Measurements from ENCODE around the gene CLNK.

CLNK gene

GRCh38 chr4:10684631-10685030 is at the start of gene CLNK:
Gene CLNK, minus strand, starts transcription at chr4:10684768. Its CDS starts 16,899 bp downstream, at chr4:10667869.
- H3K27me3 ChIP-seq (ENCODE audit: control insufficient read depth, insufficient read depth, low read length): no peaks in the 10 kb centered on the region
- H3K36me3 ChIP-seq (ENCODE audit: control insufficient read depth, insufficient read depth, low read length): no peaks in the 10 kb centered on the region
- DNase-seq (ENCODE audit: low read depth, low spot score): no peak
- no peak within 1 kb of the TSS for H3K27ac ChIP-seq (ENCODE audit: low read length)
- H3K4me3 ChIP-seq (ENCODE audit: low read length): no peak within 1 kb of the TSS
- no peaks in the 10 kb centered on the region for H3K4me1 ChIP-seq (ENCODE audit: control insufficient read depth, insufficient read depth, low read length)
- no peaks in the 10 kb centered on the region; the same call in 1 of the 2 replicates for H3K9me3 ChIP-seq (ENCODE audit: control insufficient read depth, insufficient read depth, low read length)
- no CpG with 5 or more reads among the region's 8 CpGs for WGBS (ENCODE audit: insufficient coverage, insufficient read length)

GRCh38 chr4:10733481-10734062 is 49.0 kb upstream of the CLNK start:
- no CpG with 5 or more reads among the region's 1 CpG for WGBS (ENCODE audit: insufficient coverage, insufficient read length)

GRCh38 chr4:10732914-10733415 is 48.4 kb upstream of the CLNK start:
- no CpG with 5 or more reads among the region's 5 CpGs for WGBS (ENCODE audit: insufficient coverage, insufficient read length)
- Histone ChIP-seq H3K27me3 (ENCODE audit: control insufficient read depth, insufficient read depth, low read length) (no peaks in the 10 kb centered on the region), H3K27ac (ENCODE audit: low read length) (no peak overlapping the region), H3K4me3 (ENCODE audit: low read length) (no peak overlapping the region), H3K9me3 (ENCODE audit: control insufficient read depth, insufficient read depth, low read length) (no peaks in the 10 kb centered on the region), H3K36me3 (ENCODE audit: control insufficient read depth, insufficient read depth, low read length) (no peaks in the 10 kb centered on the region), H3K4me1 (ENCODE audit: control insufficient read depth, insufficient read depth, low read length) (no peaks in the 10 kb centered on the region; the same call in 1 of the 2 replicates)
- no peak for DNase-seq (ENCODE audit: low read depth, low spot score)

More at GRCh38 chr4:10733481-10734062, 49.0 kb upstream of the CLNK start:
- Histone ChIP-seq H3K9me3 (ENCODE audit: control insufficient read depth, insufficient read depth, low read length) (no peaks in the 10 kb centered on the region), H3K27me3 (ENCODE audit: control insufficient read depth, insufficient read depth, low read length) (no peaks in the 10 kb centered on the region), H3K27ac (ENCODE audit: low read length) (no peak overlapping the region), H3K4me1 (ENCODE audit: control insufficient read depth, insufficient read depth, low read length) (no peaks in the 10 kb centered on the region; the same call in 1 of the 2 replicates), H3K36me3 (ENCODE audit: control insufficient read depth, insufficient read depth, low read length) (no peaks in the 10 kb centered on the region), H3K4me3 (ENCODE audit: low read length) (no peak overlapping the region)
- DNase-seq (ENCODE audit: low read depth, low spot score): no peak

GRCh38 chr4:10732235-10732913 is 47.8 kb upstream of the CLNK start:
- H3K9me3 ChIP-seq (ENCODE audit: control insufficient read depth, insufficient read depth, low read length): no peaks in the 10 kb centered on the region
- no peaks in the 10 kb centered on the region for H3K36me3 ChIP-seq (ENCODE audit: control insufficient read depth, insufficient read depth, low read length)
- H3K27me3 ChIP-seq (ENCODE audit: control insufficient read depth, insufficient read depth, low read length): no peaks in the 10 kb centered on the region
- H3K4me3 ChIP-seq (ENCODE audit: low read length): no peak overlapping the region
- H3K4me1 ChIP-seq (ENCODE audit: control insufficient read depth, insufficient read depth, low read length): no peaks in the 10 kb centered on the region; the same call in 1 of the 2 replicates
- no CpG with 5 or more reads among the region's 3 CpGs for WGBS (ENCODE audit: insufficient coverage, insufficient read length)
- DNase-seq (ENCODE audit: low read depth, low spot score): no peak
- no peak overlapping the region for H3K27ac ChIP-seq (ENCODE audit: low read length)

GRCh38 chr4:10731690-10732089 is 47.1 kb upstream of the CLNK start:
- Histone ChIP-seq H3K36me3 (ENCODE audit: control insufficient read depth, insufficient read depth, low read length) (no peaks in the 10 kb centered on the region), H3K27ac (ENCODE audit: low read length) (no peak overlapping the region), H3K27me3 (ENCODE audit: control insufficient read depth, insufficient read depth, low read length) (no peaks in the 10 kb centered on the region), H3K4me1 (ENCODE audit: control insufficient read depth, insufficient read depth, low read length) (no peaks in the 10 kb centered on the region; the same call in 1 of the 2 replicates), H3K4me3 (ENCODE audit: low read length) (no peak overlapping the region), H3K9me3 (ENCODE audit: control insufficient read depth, insufficient read depth, low read length) (no peaks in the 10 kb centered on the region)
- DNase-seq (ENCODE audit: low read depth, low spot score): no peak
- no CpG with 5 or more reads among the region's 3 CpGs for WGBS (ENCODE audit: insufficient coverage, insufficient read length)

- whole genome bisulfite sequencing (ENCODE audit: insufficient coverage, insufficient read length): no CpG with 5 or more reads among the region's 4 CpGs
- no peaks in the 10 kb centered on the region for H3K9me3 ChIP-seq (ENCODE audit: control insufficient read depth, insufficient read depth, low read length)
- no peaks in the 10 kb centered on the region for H3K27me3 ChIP-seq (ENCODE audit: control insufficient read depth, insufficient read depth, low read length)
- DNase-seq (ENCODE audit: low read depth, low spot score): no peak
- H3K4me3 ChIP-seq (ENCODE audit: low read length): no peak overlapping the region
- no peaks in the 10 kb centered on the region; the same call in 1 of the 2 replicates for H3K4me1 ChIP-seq (ENCODE audit: control insufficient read depth, insufficient read depth, low read length)
- no peak overlapping the region for H3K27ac ChIP-seq (ENCODE audit: low read length)
- no peaks in the 10 kb centered on the region for H3K36me3 ChIP-seq (ENCODE audit: control insufficient read depth, insufficient read depth, low read length)
These were observed 46.6 kb upstream of the CLNK start for GRCh38 chr4:10731162-10731561.

GRCh38 chr4:10730590-10730989 is 46.0 kb upstream of the CLNK start:
- no peaks in the 10 kb centered on the region for H3K9me3 ChIP-seq (ENCODE audit: control insufficient read depth, insufficient read depth, low read length)
- no CpG with 5 or more reads among the region's 7 CpGs for WGBS (ENCODE audit: insufficient coverage, insufficient read length)
- no peaks in the 10 kb centered on the region for H3K27me3 ChIP-seq (ENCODE audit: control insufficient read depth, insufficient read depth, low read length)
- no peak overlapping the region for H3K27ac ChIP-seq (ENCODE audit: low read length)
- no peak overlapping the region for H3K4me3 ChIP-seq (ENCODE audit: low read length)
- DNase-seq (ENCODE audit: low read depth, low spot score): no peak
- no peaks in the 10 kb centered on the region; the same call in 1 of the 2 replicates for H3K4me1 ChIP-seq (ENCODE audit: control insufficient read depth, insufficient read depth, low read length)
- H3K36me3 ChIP-seq (ENCODE audit: control insufficient read depth, insufficient read depth, low read length): no peaks in the 10 kb centered on the region

GRCh38 chr4:10730019-10730418 is 45.5 kb upstream of the CLNK start:
- no peaks in the 10 kb centered on the region for H3K36me3 ChIP-seq (ENCODE audit: control insufficient read depth, insufficient read depth, low read length)
- no CpG with 5 or more reads among the region's 4 CpGs for WGBS (ENCODE audit: insufficient coverage, insufficient read length)
- H3K27ac ChIP-seq (ENCODE audit: low read length): no peak overlapping the region
- H3K4me1 ChIP-seq (ENCODE audit: control insufficient read depth, insufficient read depth, low read length): no peaks in the 10 kb centered on the region; the same call in 1 of the 2 replicates
- H3K4me3 ChIP-seq (ENCODE audit: low read length): no peak overlapping the region
- no peak for DNase-seq (ENCODE audit: low read depth, low spot score)
- H3K27me3 ChIP-seq (ENCODE audit: control insufficient read depth, insufficient read depth, low read length): no peaks in the 10 kb centered on the region
- no peaks in the 10 kb centered on the region for H3K9me3 ChIP-seq (ENCODE audit: control insufficient read depth, insufficient read depth, low read length)

- no peak for DNase-seq (ENCODE audit: low read depth, low spot score)
These were observed 44.8 kb upstream of the CLNK start for GRCh38 chr4:10729366-10729765.

GRCh38 chr4:10728016-10728415 is 43.4 kb upstream of the CLNK start:
- WGBS (ENCODE audit: insufficient coverage, insufficient read length): no CpG with 5 or more reads among the region's 4 CpGs
- DNase-seq (ENCODE audit: low read depth, low spot score): no peak
- Histone ChIP-seq H3K4me1 (ENCODE audit: control insufficient read depth, insufficient read depth, low read length) (no peaks in the 10 kb centered on the region), H3K36me3 (ENCODE audit: control insufficient read depth, insufficient read depth, low read length) (no peaks in the 10 kb centered on the region), H3K4me3 (ENCODE audit: low read length) (no peak overlapping the region), H3K27ac (ENCODE audit: low read length) (no peak overlapping the region), H3K27me3 (ENCODE audit: control insufficient read depth, insufficient read depth, low read length) (no peaks in the 10 kb centered on the region), H3K9me3 (ENCODE audit: control insufficient read depth, insufficient read depth, low read length) (no peaks in the 10 kb centered on the region)

More at GRCh38 chr4:10729366-10729765, 44.8 kb upstream of the CLNK start:
- H3K36me3 ChIP-seq (ENCODE audit: control insufficient read depth, insufficient read depth, low read length): no peaks in the 10 kb centered on the region
- no peaks in the 10 kb centered on the region for H3K4me1 ChIP-seq (ENCODE audit: control insufficient read depth, insufficient read depth, low read length)
- no peaks in the 10 kb centered on the region for H3K9me3 ChIP-seq (ENCODE audit: control insufficient read depth, insufficient read depth, low read length)
- no peak overlapping the region for H3K4me3 ChIP-seq (ENCODE audit: low read length)
- H3K27ac ChIP-seq (ENCODE audit: low read length): no peak overlapping the region
- no CpG with 5 or more reads among the region's 2 CpGs for WGBS (ENCODE audit: insufficient coverage, insufficient read length)
- no peaks in the 10 kb centered on the region for H3K27me3 ChIP-seq (ENCODE audit: control insufficient read depth, insufficient read depth, low read length)

Data from iPS DF 6.9 (cell line).